ENCODE data around the gene MICAL3. TPM values are rescaled to one million over a fixed set of nuclear protein-coding genes. Genes with fewer than 3 reads are reported as not detected.
"Not testable (repeated sequence)": the region's sequence is repeated elsewhere in the genome, so short reads cannot be mapped to it uniquely, and the experiment has no call there.

MICAL3 gene
- polyA plus RNA-seq, 4 donors, result 3.2 to 31.4 (median 10.0) TPM

DNA sequence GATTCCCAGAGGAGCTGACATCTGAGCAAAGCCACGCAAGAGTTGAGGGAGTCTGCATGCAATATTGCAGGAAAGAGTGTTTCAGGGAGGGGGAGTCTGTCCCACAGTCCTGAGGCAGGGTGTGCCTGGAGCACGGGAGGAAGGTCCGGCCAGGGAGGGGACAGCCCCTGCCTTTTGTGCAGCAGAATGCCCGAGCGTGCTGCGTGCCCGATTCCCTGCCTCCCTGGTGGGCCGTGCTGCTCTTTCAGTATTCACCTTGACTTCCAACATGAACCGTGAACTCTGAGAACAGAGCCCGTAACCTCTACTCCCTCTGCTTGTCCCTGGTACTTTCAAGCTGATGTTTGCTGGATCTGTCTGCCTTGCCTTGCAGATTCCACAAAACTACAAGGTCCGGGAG, 39.3 kb downstream of the MICAL3 start:
- H3K27ac ChIP-seq (ENCODE audit: low read depth in 1 of 3, low read length in 2 of 3); H3K4me3 ChIP-seq (ENCODE audit: low read depth in 1 of 3, low read length in 3 of 3); FAIRE-seq; H3K9me3 ChIP-seq (ENCODE audit: control insufficient read depth in 2 of 2, insufficient read depth in 1 of 2, low read depth in 1 of 2, low read length in 1 of 2); H3K27me3 ChIP-seq (ENCODE audit: control insufficient read depth in 3 of 3, insufficient read depth in 3 of 3, low read length in 3 of 3); DNase-seq: not testable (repeated sequence)
- Histone ChIP-seq H3K4me1 (ENCODE audit: control insufficient read depth in 3 of 3, insufficient read depth in 2 of 3, low read depth in 1 of 3, low read length in 2 of 3) (peaks cover 0 to 17% (median 6%) of the 10 kb centered on the region in 3 donors), H3K36me3 (ENCODE audit: control insufficient read depth in 3 of 3, insufficient read depth in 2 of 3, low read depth in 1 of 3, low read length in 3 of 3) (peaks cover 0 to 14% (median 0%) of the 10 kb centered on the region in 3 donors)
- 61 to 88% (median 68%) methylated on average over 11 of the region's 11 CpGs for WGBS, 3 donors

DNA sequence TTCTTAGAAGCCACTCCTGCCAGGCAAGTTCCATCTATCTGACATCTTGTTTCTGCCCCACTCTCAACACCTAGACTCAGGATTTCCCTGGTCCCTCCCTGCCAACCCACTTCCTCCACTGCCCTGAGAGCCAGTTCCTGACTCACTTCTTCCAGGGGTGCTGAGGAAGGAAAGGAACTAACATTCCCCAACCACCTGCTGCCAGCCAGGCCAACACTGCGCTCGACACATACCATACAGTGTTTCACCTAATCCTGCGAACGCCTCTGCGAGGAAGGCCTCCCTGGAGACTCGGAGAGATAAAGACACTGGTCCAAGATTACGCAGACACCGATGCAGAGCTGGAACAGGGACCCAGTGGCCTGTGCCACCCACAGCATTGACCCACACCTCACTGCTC, 40.2 kb downstream of the MICAL3 start:
- FAIRE-seq (no peak), DNase-seq (no peak)
- peaks cover 0 to 14% (median 0%) of the 10 kb centered on the region in 3 donors for H3K36me3 ChIP-seq (ENCODE audit: control insufficient read depth in 3 of 3, insufficient read depth in 2 of 3, low read depth in 1 of 3, low read length in 3 of 3)
- H3K27ac ChIP-seq (ENCODE audit: low read depth in 1 of 3, low read length in 2 of 3), result no peak overlapping the region
- no peaks in the 10 kb centered on the region for H3K9me3 ChIP-seq (ENCODE audit: control insufficient read depth in 2 of 2, insufficient read depth in 1 of 2, low read depth in 1 of 2, low read length in 1 of 2)
- no peaks in the 10 kb centered on the region for H3K27me3 ChIP-seq (ENCODE audit: control insufficient read depth in 3 of 3, insufficient read depth in 3 of 3, low read length in 3 of 3)
- no peak overlapping the region for H3K4me3 ChIP-seq (ENCODE audit: low read depth in 1 of 3, low read length in 3 of 3)
- peaks cover 0 to 19% (median 6%) of the 10 kb centered on the region in 3 donors for H3K4me1 ChIP-seq (ENCODE audit: control insufficient read depth in 3 of 3, insufficient read depth in 2 of 3, low read depth in 1 of 3, low read length in 2 of 3)
- 94 to 95% (median 94%) methylated on average over 8 of the region's 8 CpGs for WGBS, 3 donors

DNA sequence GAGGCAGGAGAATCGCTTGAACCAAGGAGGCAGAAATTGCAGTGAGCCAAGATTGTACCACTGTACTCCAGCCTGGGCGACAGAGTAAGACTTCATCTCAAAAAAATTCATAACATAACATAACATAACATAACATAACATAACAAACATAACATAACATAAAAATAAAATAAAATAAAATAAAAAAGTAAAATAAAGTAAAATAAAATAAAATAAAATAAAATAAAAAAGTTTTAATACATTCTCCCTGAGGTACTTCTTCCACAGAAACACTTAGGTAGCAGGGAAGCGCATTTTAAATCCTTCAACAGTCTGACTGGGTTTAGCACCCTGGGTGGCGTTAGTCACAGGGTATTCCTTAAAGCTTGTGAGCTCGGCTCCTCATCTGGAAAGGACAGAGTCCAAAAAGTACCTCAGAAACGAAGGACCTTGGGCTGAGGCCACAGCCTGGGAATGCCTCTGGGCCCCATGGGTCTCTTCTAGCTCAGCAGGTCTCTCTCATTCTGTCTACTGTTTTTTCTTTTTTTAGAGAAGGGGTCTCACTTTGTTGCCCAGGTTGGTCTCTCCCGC, 41.7 kb downstream of the MICAL3 start:
- FAIRE-seq (no peak), DNase-seq (peak; percentile 55 to 61)
- Histone ChIP-seq H3K4me3 (ENCODE audit: low read depth in 1 of 3, low read length in 3 of 3) (no peak overlapping the region), H3K4me1 (ENCODE audit: control insufficient read depth in 3 of 3, insufficient read depth in 2 of 3, low read depth in 1 of 3, low read length in 2 of 3) (peaks cover 0 to 19% (median 6%) of the 10 kb centered on the region in 3 donors), H3K27ac (ENCODE audit: low read depth in 1 of 3, low read length in 2 of 3) (no peak overlapping the region), H3K36me3 (ENCODE audit: control insufficient read depth in 3 of 3, insufficient read depth in 2 of 3, low read depth in 1 of 3, low read length in 3 of 3) (peaks cover 0 to 11% (median 0%) of the 10 kb centered on the region in 3 donors), H3K9me3 (ENCODE audit: control insufficient read depth in 2 of 2, insufficient read depth in 1 of 2, low read depth in 1 of 2, low read length in 1 of 2) (no peaks in the 10 kb centered on the region), H3K27me3 (ENCODE audit: control insufficient read depth in 3 of 3, insufficient read depth in 3 of 3, low read length in 3 of 3) (no peaks in the 10 kb centered on the region)
- WGBS, 3 donors, result 58 to 76% (median 69%) methylated on average over 7 of the region's 7 CpGs

DNA sequence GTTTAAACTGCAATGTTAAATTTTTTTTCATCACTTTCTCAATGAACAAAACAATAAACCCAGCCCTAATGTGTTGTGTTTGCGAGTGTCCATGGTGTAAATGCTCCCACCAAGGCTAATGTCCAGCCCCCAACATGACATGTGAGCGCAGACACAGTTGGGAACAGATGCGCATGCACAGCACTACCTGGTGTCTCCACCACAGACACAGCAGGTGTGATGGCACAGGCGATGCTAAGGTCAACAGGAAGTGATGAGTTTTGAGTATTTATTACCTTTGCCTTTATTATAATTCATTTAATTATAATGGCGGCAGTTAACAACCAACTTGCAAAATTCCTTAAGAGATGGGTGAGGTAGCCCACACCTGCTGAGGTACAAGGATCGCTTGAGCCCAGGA, 42.9 kb downstream of the MICAL3 start:
- WGBS, 3 donors, result 33 to 66% (median 57%) methylated on average over 6 of the region's 6 CpGs
- H3K9me3 ChIP-seq (ENCODE audit: control insufficient read depth in 2 of 2, insufficient read depth in 1 of 2, low read depth in 1 of 2, low read length in 1 of 2), result no peaks in the 10 kb centered on the region
- no peak overlapping the region for H3K4me3 ChIP-seq (ENCODE audit: low read depth in 1 of 3, low read length in 3 of 3)
- H3K4me1 ChIP-seq (ENCODE audit: control insufficient read depth in 3 of 3, insufficient read depth in 2 of 3, low read depth in 1 of 3, low read length in 2 of 3), result peaks cover 0 to 19% (median 6%) of the 10 kb centered on the region in 3 donors
- H3K27ac ChIP-seq (ENCODE audit: low read depth in 1 of 3, low read length in 2 of 3), result no peak overlapping the region
- no peaks in the 10 kb centered on the region for H3K27me3 ChIP-seq (ENCODE audit: control insufficient read depth in 3 of 3, insufficient read depth in 3 of 3, low read length in 3 of 3)
- peak in 1 of 2 donors; percentile 15 for DNase-seq
- no peak for FAIRE-seq
- peaks cover 0 to 6% (median 0%) of the 10 kb centered on the region in 3 donors for H3K36me3 ChIP-seq (ENCODE audit: control insufficient read depth in 3 of 3, insufficient read depth in 2 of 3, low read depth in 1 of 3, low read length in 3 of 3)

DNA sequence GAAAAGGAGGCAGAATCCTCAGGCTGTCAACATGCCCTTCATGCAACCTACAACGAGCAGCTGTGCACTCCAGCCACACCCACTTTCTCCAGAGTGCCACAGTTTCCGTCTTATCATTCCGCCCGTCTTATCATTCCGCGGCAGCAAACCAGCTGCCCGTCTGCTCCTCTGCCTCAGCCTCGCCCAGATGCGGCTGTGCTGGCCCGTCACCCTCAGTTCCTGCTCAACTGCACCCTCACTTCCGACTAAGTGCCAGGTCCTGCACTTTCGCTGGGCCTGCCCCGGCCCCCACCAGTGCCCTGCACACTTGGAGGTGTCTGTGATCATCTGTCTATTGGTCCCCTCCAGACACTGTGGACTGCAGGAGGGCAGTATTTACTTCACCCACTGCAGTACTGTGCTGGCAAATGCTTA, 43.7 kb downstream of the MICAL3 start:
- peak overlapping the region in 2 of 3 donors; percentile 34 to 36 for H3K27ac ChIP-seq (ENCODE audit: low read depth in 1 of 3, low read length in 2 of 3)
- FAIRE-seq, result no peak
- no peaks in the 10 kb centered on the region for H3K27me3 ChIP-seq (ENCODE audit: control insufficient read depth in 3 of 3, insufficient read depth in 3 of 3, low read length in 3 of 3)
- peaks cover 0 to 19% (median 6%) of the 10 kb centered on the region in 3 donors for H3K4me1 ChIP-seq (ENCODE audit: control insufficient read depth in 3 of 3, insufficient read depth in 2 of 3, low read depth in 1 of 3, low read length in 2 of 3)
- 4 to 17% (median 15%) methylated on average over 13 of the region's 13 CpGs for WGBS, 3 donors
- no peaks in the 10 kb centered on the region for H3K9me3 ChIP-seq (ENCODE audit: control insufficient read depth in 2 of 2, insufficient read depth in 1 of 2, low read depth in 1 of 2, low read length in 1 of 2)
- H3K4me3 ChIP-seq (ENCODE audit: low read depth in 1 of 3, low read length in 3 of 3), result peak overlapping the region in 1 of 3 donors; percentile 10
- H3K36me3 ChIP-seq (ENCODE audit: control insufficient read depth in 3 of 3, insufficient read depth in 2 of 3, low read depth in 1 of 3, low read length in 3 of 3), result peaks cover 0 to 6% (median 0%) of the 10 kb centered on the region in 3 donors
- DNase-seq, result peak; percentile 85 to 89

DNA sequence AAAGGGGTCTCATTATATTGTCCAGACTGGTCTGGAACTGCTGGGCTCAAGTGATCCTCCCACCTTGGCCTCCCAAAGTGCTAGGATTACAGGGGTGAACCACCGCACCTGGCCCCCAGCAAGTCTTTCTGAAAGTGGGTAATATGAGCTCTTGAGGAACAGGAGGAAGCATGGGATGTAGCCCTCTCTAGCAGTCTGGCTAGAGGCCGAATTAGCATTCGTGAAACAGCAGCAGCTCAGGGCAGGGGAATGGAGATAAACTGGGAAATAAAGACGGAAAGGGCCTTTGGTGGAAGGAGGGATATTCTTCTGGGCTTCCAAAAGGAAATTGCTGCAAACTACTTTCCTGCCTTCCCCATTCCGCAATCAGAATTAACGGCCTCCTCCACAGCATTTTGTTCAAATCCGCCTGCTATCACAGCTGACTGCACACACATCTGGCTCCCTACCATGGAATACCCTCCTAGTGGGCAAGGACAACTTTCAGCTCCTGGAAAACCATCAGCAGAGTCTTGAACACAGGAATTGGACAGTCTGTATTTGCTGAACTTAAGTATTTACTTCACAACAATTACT, 44.3 kb downstream of the MICAL3 start:
- WGBS, 3 donors, result 49 to 65% (median 60%) methylated on average over 7 of the region's 7 CpGs
- no peaks in the 10 kb centered on the region for H3K9me3 ChIP-seq (ENCODE audit: control insufficient read depth in 2 of 2, insufficient read depth in 1 of 2, low read depth in 1 of 2, low read length in 1 of 2)
- peaks cover 0 to 19% (median 6%) of the 10 kb centered on the region in 3 donors for H3K4me1 ChIP-seq (ENCODE audit: control insufficient read depth in 3 of 3, insufficient read depth in 2 of 3, low read depth in 1 of 3, low read length in 2 of 3)
- H3K4me3 ChIP-seq (ENCODE audit: low read depth in 1 of 3, low read length in 3 of 3), result no peak overlapping the region
- H3K27me3 ChIP-seq (ENCODE audit: control insufficient read depth in 3 of 3, insufficient read depth in 3 of 3, low read length in 3 of 3), result no peaks in the 10 kb centered on the region
- H3K36me3 ChIP-seq (ENCODE audit: control insufficient read depth in 3 of 3, insufficient read depth in 2 of 3, low read depth in 1 of 3, low read length in 3 of 3), result peaks cover 0 to 4% (median 0%) of the 10 kb centered on the region in 3 donors
- DNase-seq (no peak), FAIRE-seq (no peak)
- H3K27ac ChIP-seq (ENCODE audit: low read depth in 1 of 3, low read length in 2 of 3), result peak overlapping the region in 2 of 3 donors; percentile 8 to 36

DNA sequence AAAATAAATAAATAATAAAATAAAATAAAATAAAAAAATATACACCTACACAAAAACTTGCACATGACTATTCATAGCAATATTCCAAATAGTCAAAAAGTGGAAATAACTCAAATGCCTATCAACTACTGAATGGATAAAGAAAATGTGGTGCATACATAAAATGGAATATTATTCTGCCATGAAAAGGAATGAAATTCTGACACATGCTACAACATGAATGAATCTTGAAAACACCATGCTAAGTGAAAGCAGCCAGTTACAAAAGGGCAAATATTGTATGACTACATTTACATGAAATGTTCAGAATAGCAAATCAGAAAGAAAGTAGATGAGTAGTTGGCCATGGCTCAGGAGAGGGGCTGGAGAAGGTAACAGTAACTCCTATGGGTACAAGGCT, 46.3 kb downstream of the MICAL3 start:
- Histone ChIP-seq H3K4me3 (ENCODE audit: low read depth in 1 of 3, low read length in 3 of 3) (no peak overlapping the region), H3K4me1 (ENCODE audit: control insufficient read depth in 3 of 3, insufficient read depth in 2 of 3, low read depth in 1 of 3, low read length in 2 of 3) (peaks cover under 1 to 16% (median 6%) of the 10 kb centered on the region in 3 donors), H3K36me3 (ENCODE audit: control insufficient read depth in 3 of 3, insufficient read depth in 2 of 3, low read depth in 1 of 3, low read length in 3 of 3) (peaks cover 0 to 15% (median 0%) of the 10 kb centered on the region in 3 donors), H3K27me3 (ENCODE audit: control insufficient read depth in 3 of 3, insufficient read depth in 3 of 3, low read length in 3 of 3) (no peaks in the 10 kb centered on the region), H3K9me3 (ENCODE audit: control insufficient read depth in 2 of 2, insufficient read depth in 1 of 2, low read depth in 1 of 2, low read length in 1 of 2) (no peaks in the 10 kb centered on the region), H3K27ac (ENCODE audit: low read depth in 1 of 3, low read length in 2 of 3) (no peak overlapping the region)
- no peak for DNase-seq
- FAIRE-seq, result no peak

DNA sequence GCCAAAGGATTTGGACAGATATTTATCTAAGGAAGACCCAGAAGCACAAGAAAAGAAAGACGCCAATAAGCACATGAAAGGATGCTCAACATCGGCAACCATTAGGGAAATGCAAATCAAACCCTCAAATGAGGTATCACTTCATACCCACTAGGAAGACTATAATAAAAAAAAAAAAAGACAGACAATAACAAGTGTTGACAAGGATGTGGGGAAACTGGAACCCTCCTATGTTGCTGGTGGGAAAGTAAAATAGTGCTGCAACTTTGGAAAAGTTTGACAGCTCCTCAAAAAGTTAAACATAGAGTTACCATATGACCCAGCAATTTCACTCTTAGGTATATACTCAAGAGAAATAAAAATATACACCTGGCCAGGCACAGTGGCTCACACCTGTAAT, 47.0 kb downstream of the MICAL3 start:
- Histone ChIP-seq H3K9me3 (ENCODE audit: control insufficient read depth in 2 of 2, insufficient read depth in 1 of 2, low read depth in 1 of 2, low read length in 1 of 2) (no peaks in the 10 kb centered on the region), H3K27me3 (ENCODE audit: control insufficient read depth in 3 of 3, insufficient read depth in 3 of 3, low read length in 3 of 3) (no peaks in the 10 kb centered on the region), H3K4me1 (ENCODE audit: control insufficient read depth in 3 of 3, insufficient read depth in 2 of 3, low read depth in 1 of 3, low read length in 2 of 3) (peaks cover 5 to 18% (median 7%) of the 10 kb centered on the region in 3 donors), H3K36me3 (ENCODE audit: control insufficient read depth in 3 of 3, insufficient read depth in 2 of 3, low read depth in 1 of 3, low read length in 3 of 3) (peaks cover 0 to 18% (median 0%) of the 10 kb centered on the region in 3 donors), H3K4me3 (ENCODE audit: low read depth in 1 of 3, low read length in 3 of 3) (no peak overlapping the region), H3K27ac (ENCODE audit: low read depth in 1 of 3, low read length in 2 of 3) (no peak overlapping the region)
- no peak for FAIRE-seq
- no peak for DNase-seq
- WGBS, 3 donors, result 92 to 97% (median 92%) methylated on average over 2 of the region's 2 CpGs
